T follicular helper cell (primary cell): ENCODE data around the gene GIPC3.
A peak's percentile ranks its signal among the peaks of the same experiment; 100 is the strongest.
"Not testable (repeated sequence)": the region's sequence is repeated elsewhere in the genome, so short reads cannot be mapped to it uniquely, and the experiment has no call there.

ENCODE experiments used
- DNase-seq: peaks from one replicate; pipeline ENCODE4 v3.0.0-alpha.2; 2020; ENCODE audit warnings: low read depth

GIPC3 gene

GRCh38 chr19:3618811-3619630, 33.7 kb downstream of the GIPC3 start:
- DNase-seq = no peak

- no peak for DNase-seq
Observed at GRCh38 chr19:3619631-3620012, 34.3 kb downstream of the GIPC3 start.

GRCh38 chr19:3620145-3620816, 35.0 kb downstream of the GIPC3 start:
- DNase-seq = no peak

DNA sequence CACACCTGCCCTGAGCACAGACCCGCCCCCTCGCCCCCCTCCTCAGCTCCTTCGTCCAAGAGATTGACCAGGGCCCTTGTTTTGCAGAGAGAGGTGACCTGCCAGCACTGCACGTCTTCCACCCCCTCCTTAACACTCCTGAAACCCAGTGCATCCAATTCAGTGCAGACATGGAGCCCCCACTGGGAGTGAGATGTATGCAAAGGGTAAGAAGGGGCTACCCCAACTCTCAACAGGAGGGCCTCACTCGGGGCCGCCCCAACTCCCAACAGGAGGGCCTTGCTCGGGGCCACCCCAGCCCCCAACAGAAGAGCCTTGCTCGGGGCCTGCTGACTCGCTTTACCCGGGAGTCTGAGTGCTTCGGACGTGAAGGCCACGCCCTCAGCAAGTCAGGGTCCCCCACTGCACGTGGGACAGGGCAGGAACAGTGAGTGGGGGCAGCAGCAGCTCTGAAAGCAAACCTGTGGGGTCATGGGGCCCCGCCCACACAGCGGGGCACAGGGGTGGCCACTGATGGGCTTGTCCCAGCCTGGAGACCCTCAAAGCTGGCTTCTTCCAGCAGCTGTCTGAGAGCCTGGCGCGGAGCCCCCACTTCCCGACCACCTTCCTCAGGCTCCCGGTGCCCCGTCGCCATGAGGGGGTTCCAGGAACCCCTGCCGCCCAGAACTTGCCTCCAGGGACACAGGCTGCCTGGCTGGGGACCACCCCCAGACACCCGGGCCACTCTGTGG, 35.7 kb downstream of the GIPC3 start:
- DNase-seq = no peak

- no peak for DNase-seq
Observed at GRCh38 chr19:3621689-3622088, 36.4 kb downstream of the GIPC3 start.

DNA sequence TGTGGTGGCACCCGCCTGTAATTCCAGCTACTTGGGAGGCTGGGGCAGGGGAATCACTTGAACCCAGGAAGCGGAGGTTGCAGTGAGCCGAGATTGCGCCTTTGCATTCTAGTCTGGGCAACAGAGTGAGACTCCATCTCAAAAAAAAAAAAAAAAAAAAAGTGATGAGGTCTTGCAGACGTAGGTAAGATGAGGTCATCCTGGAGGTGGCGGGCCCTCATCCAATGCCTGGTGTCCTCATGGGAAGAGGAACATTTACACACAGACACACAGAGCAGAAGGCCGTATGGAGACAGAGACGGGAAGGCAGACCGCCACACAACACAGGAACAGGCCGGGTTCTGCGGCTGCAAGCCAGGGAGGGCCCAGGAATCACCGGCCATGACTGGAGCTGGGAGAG, 36.9 kb downstream of the GIPC3 start:
- DNase-seq = no peak

GRCh38 chr19:3623716-3624115, 38.4 kb downstream of the GIPC3 start:
- no peak for DNase-seq

DNA sequence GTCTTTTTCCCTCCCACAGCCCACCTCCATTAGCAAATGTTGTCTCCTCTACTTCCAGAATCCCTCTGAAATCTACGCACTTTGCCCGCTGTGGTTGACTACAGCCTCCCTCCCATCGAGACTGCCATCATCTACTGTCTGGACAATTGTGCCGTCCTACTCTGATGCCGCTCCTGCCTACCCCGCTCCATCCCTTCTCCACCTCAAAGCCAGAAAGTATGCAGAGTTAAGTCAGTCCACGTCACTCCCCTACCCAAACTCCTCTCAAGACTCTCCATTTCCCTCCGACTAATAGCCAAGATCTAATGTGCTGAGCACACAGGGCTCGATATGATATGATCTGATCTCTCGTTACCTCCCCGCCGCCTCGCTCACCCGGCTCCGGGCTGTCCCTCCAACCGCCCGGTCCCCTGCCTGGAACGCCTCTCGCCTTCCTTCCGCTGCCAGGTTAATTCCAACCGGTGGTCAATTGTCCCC, 40.8 kb downstream of the GIPC3 start:
- no peak for DNase-seq

DNA sequence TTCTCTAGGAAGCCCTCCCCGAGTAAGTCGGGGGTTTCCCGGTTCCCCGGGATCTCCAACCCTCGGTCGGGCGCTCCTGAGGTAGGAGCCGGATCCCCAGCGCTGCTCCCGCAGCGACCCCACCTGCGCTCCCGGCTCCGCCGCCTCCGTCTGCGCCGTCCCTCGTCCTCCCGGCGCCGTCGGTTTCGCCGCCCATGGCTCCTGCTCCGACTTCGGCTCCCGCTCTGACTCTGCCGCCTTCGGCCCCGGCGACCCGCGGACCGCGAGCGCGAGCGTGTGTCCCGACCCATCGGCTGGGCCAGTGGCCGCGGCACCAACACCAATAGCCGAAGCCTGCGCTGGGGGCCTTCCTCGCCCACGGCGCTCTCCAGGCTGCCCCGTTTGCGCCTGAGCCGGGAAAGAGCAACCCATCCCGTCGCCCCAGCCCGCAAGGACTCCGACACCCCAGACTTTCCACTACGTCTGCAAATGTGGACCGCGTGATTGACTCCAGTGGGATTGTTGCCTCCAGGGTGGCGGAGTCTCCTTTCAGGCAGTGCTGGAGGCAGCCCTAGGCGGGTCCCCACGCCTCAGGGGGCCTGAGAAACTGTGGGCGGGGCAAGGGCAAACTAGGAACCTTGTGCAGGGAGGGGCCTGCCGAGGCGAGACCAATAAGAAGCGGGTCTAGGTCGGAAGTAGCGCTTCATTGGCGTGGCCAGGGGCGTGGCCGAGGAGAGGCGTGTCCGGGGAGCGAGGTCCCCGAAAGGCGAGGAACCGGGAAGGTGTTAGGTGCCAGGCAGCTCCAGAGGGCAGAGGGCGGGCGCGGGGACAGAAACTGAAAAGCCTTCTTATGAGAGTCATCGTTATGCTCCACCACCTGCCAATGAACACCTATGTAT, 41.4 kb downstream of the GIPC3 start, which contains the start of gene CACTIN:
CACTIN (minus strand) TSS at position 318 of the 878 bp plus-strand sequence; CDS start at position 290, 28 bp downstream.
- peak; percentile 98 for DNase-seq

DNA sequence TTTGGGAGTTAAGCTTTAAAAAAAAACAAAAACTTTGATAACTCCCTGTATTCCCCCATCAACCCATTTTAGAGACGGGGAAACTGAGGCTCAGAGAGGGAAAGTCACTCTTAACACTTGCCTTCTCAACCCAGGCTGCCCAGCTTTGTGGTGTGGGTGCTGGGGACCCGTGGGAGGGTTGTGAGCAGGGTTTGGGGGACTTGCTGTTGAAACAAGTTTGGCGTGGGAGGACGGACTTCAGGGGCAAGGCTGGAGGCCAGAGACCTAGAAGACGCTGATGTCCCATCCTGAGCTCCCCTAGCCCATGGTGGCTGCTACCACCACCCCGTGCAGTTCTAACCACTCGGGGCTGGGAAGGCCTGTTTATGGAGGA, 42.1 kb downstream of the GIPC3 start:
- DNase-seq = no peak

DNA sequence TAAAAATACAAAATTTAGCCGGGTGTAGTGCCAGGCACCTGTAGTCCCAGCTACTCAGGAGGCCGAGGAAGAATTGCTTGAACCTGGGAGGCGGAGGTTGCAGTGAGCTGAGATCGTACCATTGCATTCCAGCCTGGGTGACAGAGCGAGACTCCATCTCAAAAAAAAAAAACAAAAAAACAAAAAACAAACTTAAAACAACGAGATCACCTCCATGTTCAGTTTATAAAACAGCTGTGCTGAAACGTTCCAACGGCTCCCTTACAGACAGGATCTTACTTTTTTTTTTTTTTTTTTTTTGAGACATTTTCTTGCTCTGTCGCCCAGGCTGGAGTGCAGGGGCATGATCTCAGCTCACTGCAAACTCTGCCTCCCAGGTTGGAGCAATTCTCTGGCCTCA, 43.5 kb downstream of the GIPC3 start:
- not testable (repeated sequence) for DNase-seq

- DNase-seq = no peak
Observed at GRCh38 chr19:3631053-3631861, 46.0 kb downstream of the GIPC3 start.

GRCh38 chr19:3632098-3632497, 46.8 kb downstream of the GIPC3 start:
- no peak for DNase-seq

DNA sequence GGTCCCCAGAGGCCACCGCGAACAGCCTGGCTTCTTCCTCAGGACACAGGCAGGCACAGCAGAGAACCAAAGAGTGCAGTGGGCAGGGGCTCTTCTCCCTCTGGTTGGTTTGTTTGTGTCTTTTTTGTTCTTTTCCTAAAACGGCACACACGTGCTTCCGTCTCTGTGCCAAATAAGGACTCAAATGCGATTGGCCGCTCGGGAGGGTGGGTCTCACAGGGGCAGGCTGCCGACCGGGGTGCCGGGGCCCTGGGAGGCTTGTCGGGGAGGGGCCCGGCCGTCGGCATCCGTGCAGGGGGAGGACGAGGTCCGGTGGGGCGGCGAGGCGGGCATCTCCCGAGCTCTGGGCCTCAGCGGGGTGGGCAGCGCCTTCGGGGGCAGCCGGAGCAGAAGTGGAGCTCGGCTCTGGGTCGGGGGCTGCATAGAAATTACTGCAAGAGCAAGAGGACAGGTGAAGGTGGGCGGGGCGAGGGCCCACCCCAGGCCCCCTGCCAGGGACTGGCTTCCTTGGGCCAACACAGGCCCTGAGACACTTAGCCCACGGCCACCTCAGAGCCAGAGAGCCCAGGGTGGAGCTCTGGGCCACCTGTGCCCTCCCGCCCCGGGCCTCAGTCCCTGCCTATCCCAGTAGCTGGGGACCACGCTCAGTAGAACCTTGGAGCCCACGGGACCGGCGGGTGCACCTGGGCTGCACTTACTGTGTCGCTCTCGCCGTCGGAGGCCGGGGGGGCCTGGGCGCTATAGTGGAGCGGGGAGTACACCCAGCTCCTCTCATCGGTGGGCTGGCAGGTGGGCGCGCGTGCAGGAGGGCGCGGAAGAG, 47.7 kb downstream of the GIPC3 start:
- no peak for DNase-seq

GRCh38 chr19:3633559-3633988, 48.3 kb downstream of the GIPC3 start:
- DNase-seq = no peak

GRCh38 chr19:3634496-3635045, 49.3 kb downstream of the GIPC3 start:
- no peak for DNase-seq

DNA sequence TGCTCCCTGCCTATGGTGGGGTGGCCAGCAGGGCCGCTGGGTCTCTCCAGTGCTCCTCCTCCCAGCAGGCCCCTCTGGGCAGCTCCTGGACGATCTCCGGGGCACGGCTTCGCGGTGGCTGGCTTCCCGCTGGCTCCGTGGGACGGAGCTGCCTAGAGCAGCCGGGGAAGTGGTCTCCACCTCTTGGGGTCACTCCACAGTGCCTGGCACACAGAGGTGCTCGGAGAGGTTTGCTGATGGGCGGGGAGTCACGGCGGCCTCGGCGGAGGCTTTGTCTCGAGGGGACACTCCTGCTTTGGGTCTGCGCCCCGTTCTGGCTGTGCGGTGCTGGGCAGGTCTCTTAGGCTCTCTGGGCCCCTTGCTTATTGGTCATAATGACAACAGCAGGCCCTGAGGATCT, 51.2 kb downstream of the GIPC3 start:
- no peak for DNase-seq

DNA sequence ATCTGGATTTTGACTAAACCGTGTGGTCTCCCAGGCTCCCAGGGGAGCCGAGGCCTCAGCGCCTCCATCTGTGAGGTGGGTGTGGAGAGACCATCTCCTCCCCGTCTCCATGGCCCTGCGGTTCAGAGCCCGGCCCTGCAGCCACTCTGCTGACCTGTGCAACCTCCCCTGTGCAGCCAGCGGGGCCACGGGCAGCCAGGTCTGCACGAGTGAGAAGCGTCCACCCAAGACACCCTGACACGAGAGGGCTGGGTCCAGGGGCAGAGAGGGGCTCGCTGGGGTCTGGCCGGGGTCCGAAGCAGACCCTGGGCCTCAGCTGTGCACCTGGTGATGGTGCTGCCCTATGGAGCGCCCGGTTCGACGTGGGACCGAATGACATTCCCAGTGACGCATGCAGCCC, 51.7 kb downstream of the GIPC3 start:
- DNase-seq = no peak

DNA sequence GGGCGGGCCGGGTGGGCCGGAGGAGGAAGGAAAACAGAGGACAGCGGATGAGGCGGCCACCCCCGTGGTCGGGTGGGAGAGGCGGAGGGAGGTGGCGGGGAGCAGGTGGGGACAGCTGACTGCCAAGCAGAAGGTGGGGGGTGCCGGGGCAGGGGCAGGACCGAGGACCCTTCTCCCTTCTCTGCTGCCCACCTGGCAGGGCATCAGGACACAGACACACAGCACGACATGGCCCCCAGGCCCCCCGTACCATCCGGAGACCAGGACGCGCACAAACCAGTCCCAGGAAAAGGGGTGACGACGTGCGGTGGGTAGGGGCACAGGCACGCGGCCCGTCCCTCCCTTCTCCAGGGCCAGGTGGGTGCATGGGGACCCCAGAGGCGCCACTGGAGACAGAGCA, 52.3 kb downstream of the GIPC3 start:
- no peak for DNase-seq
